Right lobe of liver (tissue), 4 donors: Measurements from ENCODE around the gene KCNMA1.

ENCODE experiments used
- CTCF ChIP-seq, 4 donors: fragments of 200-600 bp in 3 of 4; fragments of 450-650 bp in 1 of 4; IDR thresholded peaks; one replicate each; pipeline versions ENCODE4 v1.5.1 to v1.8.0; 2016 to 2022; ENCODE audit warnings: antibody characterized with exemption in 4 of 4, mild to moderate bottlenecking in 2 of 4
- POLR2A ChIP-seq: fragments of 450-650 bp; IDR thresholded peaks from one replicate; pipeline ENCODE4 v1.6.1; 2017; ENCODE audit warnings: antibody characterized with exemption, mild to moderate bottlenecking
- donor health status: DM: no; HTN: no; CAD: no.
- donor health status: DM: no; HTN: no; CAD: no.
- donor health status: DM: no; HTN: yes; CAD: no.

GRCh38 chr10:77139252-77140160 lies 498.1 kb downstream of the KCNMA1 start:
- no peak for TF ChIP-seq CTCF (IDR thresholded peaks at IDR 0.05)
- no peak for TF ChIP-seq POLR2A
